ENCODE data around the gene EIF3L.
"Not testable (repeated sequence)": the region's sequence is repeated elsewhere in the genome, so short reads cannot be mapped to it uniquely, and the experiment has no call there.

EIF3L gene

DNA sequence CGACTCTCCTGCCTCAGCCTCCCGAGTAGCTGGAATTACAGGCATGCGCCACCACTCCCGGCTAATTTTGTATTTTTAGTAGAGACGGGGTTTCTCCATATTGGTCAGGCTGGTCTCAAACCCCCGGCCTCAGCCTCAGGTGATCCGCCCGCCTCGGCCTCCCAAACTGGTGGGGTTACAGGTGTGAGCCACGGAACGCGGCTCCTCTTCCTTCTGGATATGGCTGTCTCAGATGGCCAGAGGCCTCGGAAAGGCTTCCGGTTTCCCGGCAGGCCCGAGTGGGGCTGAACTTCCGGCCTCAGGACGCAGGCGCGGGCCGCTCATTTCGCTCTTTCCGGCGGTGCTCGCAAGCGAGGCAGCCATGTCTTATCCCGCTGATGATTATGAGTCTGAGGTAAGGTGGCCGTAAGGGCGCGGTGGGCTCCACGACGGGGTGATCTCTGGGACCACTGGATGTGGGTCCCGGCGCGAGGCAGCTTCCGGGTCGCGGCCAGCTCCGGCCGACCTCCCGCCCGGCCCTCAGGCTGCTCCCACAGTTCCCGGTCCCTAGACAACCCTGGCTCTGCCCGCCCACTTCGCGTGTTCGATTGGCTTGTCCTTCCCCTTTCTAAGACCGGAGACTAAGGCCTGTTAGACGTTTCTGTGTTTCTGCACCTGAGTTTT lies at the start of gene EIF3L:
Gene EIF3L (plus strand): TSS at position 331 of the 663 bp plus-strand sequence. CDS start 31 bp downstream, at position 362.
- peak; percentile 93 for ATAC-seq
- TF ChIP-seq ZC3H10 (CRISPR knock-in tag; IDR thresholded peaks at IDR 0.05), result no peak
- TF ChIP-seq TCF4 (CRISPR knock-in tag; IDR thresholded peaks at IDR 0.05; ENCODE audit: borderline replicate concordance), result no peak
- no peak for TF ChIP-seq GLIS3 (CRISPR knock-in tag; IDR thresholded peaks at IDR 0.05)
- TF ChIP-seq TSHZ2 (CRISPR knock-in tag; IDR thresholded peaks at IDR 0.05), result no peak
- TF ChIP-seq TOX (CRISPR knock-in tag; IDR thresholded peaks at IDR 0.05; ENCODE audit: borderline replicate concordance), result no peak
- no peak for TF ChIP-seq PATZ1 (CRISPR knock-in tag; IDR thresholded peaks at IDR 0.05; ENCODE audit: borderline replicate concordance)

- ATAC-seq, result not testable (repeated sequence)
These were observed 49.2 kb upstream of the EIF3L start for GRCh38 chr22:37799979-37800378.

DNA sequence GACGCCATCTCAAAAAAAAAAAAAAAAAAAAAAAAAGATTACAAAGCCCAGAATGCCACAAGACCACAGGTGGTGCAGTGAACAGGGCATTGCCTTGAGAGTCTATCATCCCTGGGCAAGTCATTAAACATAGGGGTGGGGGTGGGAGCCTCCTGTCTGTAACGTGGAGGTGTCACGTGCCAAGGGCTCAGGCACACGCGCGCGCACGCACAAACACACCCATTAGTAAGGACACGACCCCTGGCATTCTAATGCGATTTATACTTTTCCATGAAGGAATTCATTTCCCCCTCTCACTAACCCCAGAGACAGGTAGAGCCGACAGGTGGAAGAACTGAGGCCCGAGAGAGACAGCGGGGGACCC lies 47.3 kb upstream of the EIF3L start:
- 0 out of 3 replicates have a peak, but pooled peaks have one; percentile 5 for ATAC-seq
- TF ChIP-seq ZFP30 (CRISPR knock-in tag; IDR thresholded peaks at IDR 0.05) (no peak), PPARA (CRISPR knock-in tag; IDR thresholded peaks at IDR 0.05; ENCODE audit: borderline replicate concordance) (no peak), ZNF70 (CRISPR knock-in tag; IDR thresholded peaks at IDR 0.05) (no peak), ESRRG (CRISPR knock-in tag; IDR thresholded peaks at IDR 0.05) (no peak), ZC3H10 (CRISPR knock-in tag; IDR thresholded peaks at IDR 0.05) (no peak), ZFP3 (CRISPR knock-in tag; IDR thresholded peaks at IDR 0.05) (no peak), TSHZ2 (CRISPR knock-in tag; IDR thresholded peaks at IDR 0.05) (no peak), RARB (CRISPR knock-in tag; IDR thresholded peaks at IDR 0.05) (no peak)

GRCh38 chr22:37802310-37803194 lies 46.7 kb upstream of the EIF3L start:
- ATAC-seq, result peak; percentile 67
- TF ChIP-seq, protein P1, sequence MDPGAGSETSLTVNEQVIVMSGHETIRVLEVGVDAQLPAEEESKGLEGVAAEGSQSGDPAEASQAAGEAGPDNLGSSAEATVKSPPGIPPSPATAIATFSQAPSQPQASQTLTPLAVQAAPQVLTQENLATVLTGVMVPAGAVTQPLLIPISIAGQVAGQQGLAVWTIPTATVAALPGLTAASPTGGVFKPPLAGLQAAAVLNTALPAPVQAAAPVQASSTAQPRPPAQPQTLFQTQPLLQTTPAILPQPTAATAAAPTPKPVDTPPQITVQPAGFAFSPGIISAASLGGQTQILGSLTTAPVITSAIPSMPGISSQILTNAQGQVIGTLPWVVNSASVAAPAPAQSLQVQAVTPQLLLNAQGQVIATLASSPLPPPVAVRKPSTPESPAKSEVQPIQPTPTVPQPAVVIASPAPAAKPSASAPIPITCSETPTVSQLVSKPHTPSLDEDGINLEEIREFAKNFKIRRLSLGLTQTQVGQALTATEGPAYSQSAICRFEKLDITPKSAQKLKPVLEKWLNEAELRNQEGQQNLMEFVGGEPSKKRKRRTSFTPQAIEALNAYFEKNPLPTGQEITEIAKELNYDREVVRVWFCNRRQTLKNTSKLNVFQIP (CRISPR knock-in tag; IDR thresholded peaks at IDR 0.05; ENCODE audit: borderline replicate concordance, low read depth), result no peak
- TF ChIP-seq ZC3H10 (CRISPR knock-in tag; IDR thresholded peaks at IDR 0.05) (no peak), TOX (CRISPR knock-in tag; IDR thresholded peaks at IDR 0.05; ENCODE audit: borderline replicate concordance) (no peak), ZNF8 (CRISPR knock-in tag; IDR thresholded peaks at IDR 0.05) (no peak), GLIS3 (CRISPR knock-in tag; IDR thresholded peaks at IDR 0.05) (no peak), CSDC2 (CRISPR knock-in tag; IDR thresholded peaks at IDR 0.05) (no peak), RARB (CRISPR knock-in tag; IDR thresholded peaks at IDR 0.05) (no peak), SNAI2 (CRISPR knock-in tag; IDR thresholded peaks at IDR 0.05) (no peak), TSHZ2 (CRISPR knock-in tag; IDR thresholded peaks at IDR 0.05) (no peak), TCF4 (CRISPR knock-in tag; IDR thresholded peaks at IDR 0.05; ENCODE audit: borderline replicate concordance) (no peak), ZFP3 (CRISPR knock-in tag; IDR thresholded peaks at IDR 0.05) (no peak), ZNF565 (CRISPR knock-in tag; conservative IDR thresholded peaks at IDR 0.05; ENCODE audit: low read depth) (no peak), ISL1 (CRISPR knock-in tag; IDR thresholded peaks at IDR 0.05) (no peak), BACH2 (CRISPR knock-in tag; IDR thresholded peaks at IDR 0.05; ENCODE audit: borderline replicate concordance) (no peak)
- TF ChIP-seq, protein P2, sequence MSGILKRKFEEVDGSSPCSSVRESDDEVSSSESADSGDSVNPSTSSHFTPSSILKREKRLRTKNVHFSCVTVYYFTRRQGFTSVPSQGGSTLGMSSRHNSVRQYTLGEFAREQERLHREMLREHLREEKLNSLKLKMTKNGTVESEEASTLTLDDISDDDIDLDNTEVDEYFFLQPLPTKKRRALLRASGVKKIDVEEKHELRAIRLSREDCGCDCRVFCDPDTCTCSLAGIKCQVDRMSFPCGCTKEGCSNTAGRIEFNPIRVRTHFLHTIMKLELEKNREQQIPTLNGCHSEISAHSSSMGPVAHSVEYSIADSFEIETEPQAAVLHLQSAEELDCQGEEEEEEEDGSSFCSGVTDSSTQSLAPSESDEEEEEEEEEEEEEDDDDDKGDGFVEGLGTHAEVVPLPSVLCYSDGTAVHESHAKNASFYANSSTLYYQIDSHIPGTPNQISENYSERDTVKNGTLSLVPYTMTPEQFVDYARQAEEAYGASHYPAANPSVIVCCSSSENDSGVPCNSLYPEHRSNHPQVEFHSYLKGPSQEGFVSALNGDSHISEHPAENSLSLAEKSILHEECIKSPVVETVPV (CRISPR knock-in tag; IDR thresholded peaks at IDR 0.05), result no peak
